Esophagus muscularis mucosa (tissue), 4 donors: Measurements from ENCODE around the gene CDH5. TPM values are rescaled to one million over a fixed set of nuclear protein-coding genes. Genes with fewer than 3 reads are reported as not detected.

ENCODE experiments used
- DNase-seq: peaks from one replicate; pipeline ENCODE4 v3.0.0-alpha.2; 2017; ENCODE audit errors: extremely low spot score
- H3K27ac ChIP-seq, 4 donors: fragments of 200-600 bp; sonication (generic); replicated peaks in 1 of 4; 1 replicate in 3 of 4; 2 replicates in 1 of 4; pipeline ENCODE4 v1.5.1; 2016 to 2019; ENCODE audit warnings: mild to moderate bottlenecking in 1 of 4
- H3K27me3 ChIP-seq, 4 donors: fragments of 200-600 bp; sonication (generic); one replicate each; pipeline versions ENCODE4 v1.5.1 to v1.6.0; 2016 to 2019
- H3K36me3 ChIP-seq, 4 donors: fragments of 200-600 bp; sonication (generic); one replicate each; pipeline ENCODE4 v1.5.1; 2016 to 2019
- H3K4me1 ChIP-seq, 4 donors: fragments of 200-600 bp; sonication (generic); one replicate each; pipeline ENCODE4 v1.5.1; 2016 to 2019
- H3K4me3 ChIP-seq, 4 donors: fragments of 200-600 bp; sonication (generic); 1 replicate in 2 of 4; 2 replicates in 2 of 4; pipeline ENCODE4 v1.5.1; 2016 to 2019; ENCODE audit warnings: mild to moderate bottlenecking in 4 of 4, moderate library complexity in 1 of 4
- H3K9me3 ChIP-seq, 4 donors: fragments of 200-600 bp; sonication (generic); 1 replicate in 3 of 4; 2 replicates in 1 of 4; pipeline ENCODE4 v1.5.1; 2016 to 2019
- EP300 ChIP-seq: sonication (generic); formaldehyde crosslinking; IDR thresholded peaks from one replicate; pipeline ENCODE4 v1.6.1; 2017; ENCODE audit warnings: antibody characterized with exemption
- POLR2A ChIP-seq: fragments of 450-650 bp; IDR thresholded peaks from one replicate; pipeline ENCODE4 v1.6.1; 2017; ENCODE audit warnings: antibody characterized with exemption, moderate library complexity, mild to moderate bottlenecking, low read depth
- POLR2AphosphoS5 ChIP-seq, 2 donors: sonication (generic); formaldehyde crosslinking; IDR thresholded peaks; one replicate each; pipeline ENCODE4 v1.6.1; 2017; ENCODE audit warnings: antibody characterized with exemption in 2 of 2
- WGBS: methylation state at CpG from one replicate; pipeline ENCODE4 v1.1.5; 2018; 5-methylcytosine and 5-hydroxymethylcytosine counted together
- intact Hi-C: fragments of 100-400 bp; cut with DNase I; formaldehyde crosslinking; loops from one replicate; pipeline ENCODE4 v1.15.1; 2023
- total RNA-seq, 4 donors: library from RNA; depleted of rRNA; stranded (reverse); fragments of >200 nt; gene quantifications; one replicate each; pipeline versions ENCODE4 v1.1.0 to v1.2.1, GENCODE V29; 2016
- TF ChIP-seq, protein P1 (sequence below), 3 experiments: fragments of 200-600 bp in 2 of 3; fragments of 450-650 bp in 1 of 3; sonication (generic) in 2 of 3; IDR thresholded peaks; one replicate each; pipeline ENCODE4 v1.5.1; 2017 to 2019; ENCODE audit warnings: antibody characterized with exemption in 3 of 3, mild to moderate bottlenecking in 2 of 3, moderate library complexity in 1 of 3

The CDH5 gene
- total RNA-seq, 4 donors from 2014 or later, result 19.5 to 63.1 (median 50.6) TPM

DNA sequence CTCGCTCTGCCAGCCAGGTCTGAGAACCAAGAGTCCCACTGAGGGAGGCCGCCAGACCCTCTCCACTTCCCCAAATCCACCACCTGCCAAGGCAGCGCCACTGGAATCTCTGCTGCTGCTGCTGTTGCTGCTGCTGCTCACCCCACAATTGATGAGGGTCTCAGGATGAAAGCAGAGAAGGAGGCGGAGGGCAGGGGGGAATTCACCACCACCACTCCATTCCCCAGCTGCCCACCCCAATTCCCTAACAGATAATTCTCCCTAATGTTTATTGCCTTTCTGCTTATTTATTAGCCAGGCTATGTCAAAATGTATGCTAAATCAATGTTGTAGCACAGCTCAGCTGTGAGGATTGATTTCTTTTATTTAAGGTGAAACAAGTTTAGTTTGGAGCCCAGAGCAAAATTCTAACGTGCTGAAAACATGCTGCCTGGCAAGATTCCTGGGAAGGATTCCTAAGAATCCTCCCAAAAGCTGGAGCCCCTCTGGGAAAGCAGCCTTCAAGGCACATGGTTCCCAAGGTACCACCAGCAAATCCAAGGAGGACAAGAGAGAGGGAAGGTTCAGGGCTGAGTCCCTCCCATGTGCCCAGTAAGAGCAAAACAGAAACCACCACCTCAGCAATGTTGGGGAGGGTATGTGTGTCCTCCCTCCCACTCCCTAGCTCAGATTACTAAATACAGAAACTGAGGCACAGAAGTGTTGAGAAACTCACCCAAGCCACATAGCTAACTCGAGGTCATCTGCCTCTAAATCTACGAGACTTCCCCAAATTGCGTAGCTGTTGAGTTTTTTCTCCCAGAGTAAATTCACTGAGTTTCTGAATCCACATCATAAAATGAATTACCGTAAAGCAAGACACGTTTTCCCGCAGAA lies 12.2 kb upstream of the CDH5 start:
- H3K36me3 ChIP-seq, result no peaks in the 10 kb centered on the region
- peaks cover 0 to 24% (median 0%) of the 10 kb centered on the region in 4 donors for H3K27me3 ChIP-seq
- no peaks in the 10 kb centered on the region for H3K9me3 ChIP-seq
- 48% methylated on average over 11 of the region's 11 CpGs for WGBS
- H3K4me3 ChIP-seq, result no peak overlapping the region
- no peak for DNase-seq
- H3K4me1 ChIP-seq, result peaks cover 16 to 20% (median 17%) of the 10 kb centered on the region in 4 donors
- intact Hi-C loops, result no loop called here
- TF ChIP-seq POLR2AphosphoS5 (IDR thresholded peaks at IDR 0.05), result no peak
- no peak for TF ChIP-seq EP300
- TF ChIP-seq POLR2A, result no peak
- TF ChIP-seq, protein P1, sequence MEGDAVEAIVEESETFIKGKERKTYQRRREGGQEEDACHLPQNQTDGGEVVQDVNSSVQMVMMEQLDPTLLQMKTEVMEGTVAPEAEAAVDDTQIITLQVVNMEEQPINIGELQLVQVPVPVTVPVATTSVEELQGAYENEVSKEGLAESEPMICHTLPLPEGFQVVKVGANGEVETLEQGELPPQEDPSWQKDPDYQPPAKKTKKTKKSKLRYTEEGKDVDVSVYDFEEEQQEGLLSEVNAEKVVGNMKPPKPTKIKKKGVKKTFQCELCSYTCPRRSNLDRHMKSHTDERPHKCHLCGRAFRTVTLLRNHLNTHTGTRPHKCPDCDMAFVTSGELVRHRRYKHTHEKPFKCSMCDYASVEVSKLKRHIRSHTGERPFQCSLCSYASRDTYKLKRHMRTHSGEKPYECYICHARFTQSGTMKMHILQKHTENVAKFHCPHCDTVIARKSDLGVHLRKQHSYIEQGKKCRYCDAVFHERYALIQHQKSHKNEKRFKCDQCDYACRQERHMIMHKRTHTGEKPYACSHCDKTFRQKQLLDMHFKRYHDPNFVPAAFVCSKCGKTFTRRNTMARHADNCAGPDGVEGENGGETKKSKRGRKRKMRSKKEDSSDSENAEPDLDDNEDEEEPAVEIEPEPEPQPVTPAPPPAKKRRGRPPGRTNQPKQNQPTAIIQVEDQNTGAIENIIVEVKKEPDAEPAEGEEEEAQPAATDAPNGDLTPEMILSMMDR (IDR thresholded peaks at IDR 0.05), result no peak
- no peak overlapping the region for H3K27ac ChIP-seq

DNA sequence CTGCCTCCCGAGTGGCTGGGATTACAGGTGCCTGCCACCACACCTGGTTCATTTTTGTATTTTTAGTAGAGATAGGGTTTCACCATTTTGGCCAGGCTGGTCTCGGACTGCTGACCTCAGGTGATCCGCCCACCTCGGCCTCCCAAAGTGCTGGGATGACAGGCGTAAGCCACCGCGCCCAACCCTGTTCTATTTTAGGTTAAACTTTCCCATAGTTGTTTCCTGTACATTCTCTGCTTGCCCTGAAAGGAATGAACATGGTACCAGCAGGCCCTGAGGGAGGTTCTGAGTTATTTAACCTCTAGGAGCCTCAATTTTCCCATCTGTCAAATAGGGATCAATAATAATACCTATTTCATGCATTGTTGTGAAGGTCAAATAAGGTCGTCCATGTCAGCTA lies 11.0 kb upstream of the CDH5 start:
- H3K36me3 ChIP-seq, result no peaks in the 10 kb centered on the region
- no peak overlapping the region for H3K27ac ChIP-seq
- TF ChIP-seq, protein P1 (IDR thresholded peaks at IDR 0.05), result no peak
- TF ChIP-seq POLR2A (no peak), EP300 (no peak), POLR2AphosphoS5 (IDR thresholded peaks at IDR 0.05) (no peak)
- peaks cover 0 to 20% (median 0%) of the 10 kb centered on the region in 4 donors for H3K27me3 ChIP-seq
- no peak overlapping the region for H3K4me3 ChIP-seq
- H3K4me1 ChIP-seq, result peaks cover 28 to 31% (median 30%) of the 10 kb centered on the region in 4 donors
- no peaks in the 10 kb centered on the region for H3K9me3 ChIP-seq
- intact Hi-C loops, result no loop called here
- no peak for DNase-seq
- WGBS, result 76% methylated on average over 8 of the region's 8 CpGs

- DNase-seq, result no peak
- Histone ChIP-seq H3K27ac (no peak overlapping the region), H3K36me3 (no peaks in the 10 kb centered on the region), H3K4me3 (no peak overlapping the region), H3K4me1 (peaks cover 30 to 43% (median 34%) of the 10 kb centered on the region in 4 donors), H3K9me3 (no peaks in the 10 kb centered on the region), H3K27me3 (peaks cover 0 to 4% (median 0%) of the 10 kb centered on the region in 4 donors)
- TF ChIP-seq POLR2A, result no peak
- TF ChIP-seq, protein P1 (IDR thresholded peaks at IDR 0.05), result peak; percentile 60 to 78 (median 60)
- intact Hi-C loops, result no loop called here
- WGBS, result 1% methylated on average over 5 of the region's 5 CpGs
Measured at GRCh38 chr16:66357523-66357928, 9.0 kb upstream of the CDH5 start.

- Histone ChIP-seq H3K27me3 (no peaks in the 10 kb centered on the region), H3K27ac (no peak overlapping the region), H3K4me1 (peaks cover 30 to 45% (median 37%) of the 10 kb centered on the region in 4 donors), H3K4me3 (no peak overlapping the region), H3K36me3 (no peaks in the 10 kb centered on the region), H3K9me3 (no peaks in the 10 kb centered on the region)
- no peak for DNase-seq
- TF ChIP-seq POLR2A (no peak), EP300 (no peak), POLR2AphosphoS5 (IDR thresholded peaks at IDR 0.05) (no peak)
- TF ChIP-seq, protein P1 (IDR thresholded peaks at IDR 0.05), result no peak
- intact Hi-C loops, result no loop called here
- WGBS, result 100% methylated on average over 1 of the region's 1 CpG
Measured at GRCh38 chr16:66358231-66358630, 8.3 kb upstream of the CDH5 start.
